ENCODE data around the gene UBE2L3. TPM values are rescaled to one million over a fixed set of nuclear protein-coding genes. Genes with fewer than 3 reads are reported as not detected.
"Not testable (repeated sequence)": the region's sequence is repeated elsewhere in the genome, so short reads cannot be mapped to it uniquely, and the experiment has no call there.

Gene UBE2L3
- total RNA-seq, 1 donor from 2014 or later = 63.0 TPM

GRCh38 chr22:21571679-21572078 is 4.2 kb downstream of the UBE2L3 start:
- TF ChIP-seq, protein P1, sequence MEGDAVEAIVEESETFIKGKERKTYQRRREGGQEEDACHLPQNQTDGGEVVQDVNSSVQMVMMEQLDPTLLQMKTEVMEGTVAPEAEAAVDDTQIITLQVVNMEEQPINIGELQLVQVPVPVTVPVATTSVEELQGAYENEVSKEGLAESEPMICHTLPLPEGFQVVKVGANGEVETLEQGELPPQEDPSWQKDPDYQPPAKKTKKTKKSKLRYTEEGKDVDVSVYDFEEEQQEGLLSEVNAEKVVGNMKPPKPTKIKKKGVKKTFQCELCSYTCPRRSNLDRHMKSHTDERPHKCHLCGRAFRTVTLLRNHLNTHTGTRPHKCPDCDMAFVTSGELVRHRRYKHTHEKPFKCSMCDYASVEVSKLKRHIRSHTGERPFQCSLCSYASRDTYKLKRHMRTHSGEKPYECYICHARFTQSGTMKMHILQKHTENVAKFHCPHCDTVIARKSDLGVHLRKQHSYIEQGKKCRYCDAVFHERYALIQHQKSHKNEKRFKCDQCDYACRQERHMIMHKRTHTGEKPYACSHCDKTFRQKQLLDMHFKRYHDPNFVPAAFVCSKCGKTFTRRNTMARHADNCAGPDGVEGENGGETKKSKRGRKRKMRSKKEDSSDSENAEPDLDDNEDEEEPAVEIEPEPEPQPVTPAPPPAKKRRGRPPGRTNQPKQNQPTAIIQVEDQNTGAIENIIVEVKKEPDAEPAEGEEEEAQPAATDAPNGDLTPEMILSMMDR (IDR thresholded peaks at IDR 0.05; ENCODE audit: insufficient read depth, low read length, poor library complexity, severe bottlenecking) = no peak
- Histone ChIP-seq H3K27me3 (ENCODE audit: control insufficient read depth, insufficient read depth, low read length) (no peaks in the 10 kb centered on the region), H3K4me3 (ENCODE audit: low read depth, low read length) (no peak overlapping the region), H3K36me3 (ENCODE audit: control insufficient read depth, insufficient read depth, low read length) (no peaks in the 10 kb centered on the region)
- no peak for DNase-seq (ENCODE audit: low read depth)

- TF ChIP-seq, protein P1 (IDR thresholded peaks at IDR 0.05; ENCODE audit: insufficient read depth, low read length, poor library complexity, severe bottlenecking) = no peak
- DNase-seq (ENCODE audit: low read depth) = no peak
- Histone ChIP-seq H3K36me3 (ENCODE audit: control insufficient read depth, insufficient read depth, low read length) (no peaks in the 10 kb centered on the region), H3K27me3 (ENCODE audit: control insufficient read depth, insufficient read depth, low read length) (no peaks in the 10 kb centered on the region), H3K4me3 (ENCODE audit: low read depth, low read length) (no peak overlapping the region)
Observed at GRCh38 chr22:21573293-21573734, 5.8 kb downstream of the UBE2L3 start.

DNA sequence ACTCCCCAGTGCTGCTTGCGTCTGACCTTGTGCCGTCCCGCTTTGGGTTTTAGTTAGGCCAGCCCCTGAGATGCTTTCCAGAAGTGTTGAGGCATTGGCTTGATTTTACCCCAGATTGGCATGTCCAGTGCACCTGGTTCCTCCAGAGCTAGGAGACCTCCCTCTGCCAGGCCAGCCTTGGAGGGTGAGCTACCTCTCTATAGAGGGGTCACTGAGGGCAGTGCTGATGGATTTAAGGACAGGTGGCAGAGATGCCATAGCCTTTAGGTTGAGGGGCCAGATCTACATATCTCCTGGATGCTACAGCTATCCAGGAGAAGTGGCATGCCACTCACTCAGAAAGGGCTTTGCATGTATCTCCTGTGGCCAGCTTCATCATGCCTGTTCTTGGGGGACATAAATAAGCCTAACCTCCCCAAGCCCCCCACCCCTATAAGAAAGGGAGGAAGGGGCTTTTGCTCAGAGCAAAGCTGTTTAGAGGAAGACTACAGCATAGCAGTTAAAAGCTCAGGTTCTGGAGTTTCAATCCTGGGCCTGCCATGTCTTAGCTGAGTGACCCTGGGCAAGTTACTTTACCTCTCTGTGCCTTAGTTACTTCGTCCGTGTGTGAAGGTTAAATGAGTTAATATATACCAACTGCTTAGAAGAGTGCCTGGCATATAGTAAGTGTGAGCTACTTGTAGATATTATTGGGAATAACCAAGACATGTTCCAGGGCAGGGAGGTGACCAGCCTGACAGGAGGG is 6.4 kb downstream of the UBE2L3 start:
- no peaks in the 10 kb centered on the region for H3K36me3 ChIP-seq (ENCODE audit: control insufficient read depth, insufficient read depth, low read length)
- H3K4me3 ChIP-seq (ENCODE audit: low read depth, low read length) = no peak overlapping the region
- TF ChIP-seq, protein P1 (IDR thresholded peaks at IDR 0.05; ENCODE audit: insufficient read depth, low read length, poor library complexity, severe bottlenecking) = no peak
- no peak for DNase-seq (ENCODE audit: low read depth)
- H3K27me3 ChIP-seq (ENCODE audit: control insufficient read depth, insufficient read depth, low read length) = no peaks in the 10 kb centered on the region

- H3K4me3 ChIP-seq (ENCODE audit: low read depth, low read length) = no peak overlapping the region
- no peak for DNase-seq (ENCODE audit: low read depth)
Observed at GRCh38 chr22:21579474-21579851, 11.9 kb downstream of the UBE2L3 start.

GRCh38 chr22:21580623-21581007 is 13.1 kb downstream of the UBE2L3 start:
- DNase-seq (ENCODE audit: low read depth); H3K36me3 ChIP-seq (ENCODE audit: control insufficient read depth, insufficient read depth, low read length); H3K27me3 ChIP-seq (ENCODE audit: control insufficient read depth, insufficient read depth, low read length): not testable (repeated sequence)

More at GRCh38 chr22:21579474-21579851, 11.9 kb downstream of the UBE2L3 start:
- no peaks in the 10 kb centered on the region for H3K36me3 ChIP-seq (ENCODE audit: control insufficient read depth, insufficient read depth, low read length)
- H3K27me3 ChIP-seq (ENCODE audit: control insufficient read depth, insufficient read depth, low read length) = no peaks in the 10 kb centered on the region
- TF ChIP-seq, protein P1 (IDR thresholded peaks at IDR 0.05; ENCODE audit: insufficient read depth, low read length, poor library complexity, severe bottlenecking) = no peak

GRCh38 chr22:21581009-21581713 is 13.6 kb downstream of the UBE2L3 start:
- not testable (repeated sequence) for DNase-seq (ENCODE audit: low read depth); H3K36me3 ChIP-seq (ENCODE audit: control insufficient read depth, insufficient read depth, low read length); H3K27me3 ChIP-seq (ENCODE audit: control insufficient read depth, insufficient read depth, low read length); H3K4me3 ChIP-seq (ENCODE audit: low read depth, low read length)

More at GRCh38 chr22:21580623-21581007, 13.1 kb downstream of the UBE2L3 start:
- H3K4me3 ChIP-seq (ENCODE audit: low read depth, low read length) = not testable (repeated sequence)

Data from kidney epithelial cell (primary cell).